GM23248 (cell line): ENCODE results near the gene DOCK9. TPM values are rescaled to one million over a fixed set of nuclear protein-coding genes. Genes with fewer than 3 reads are reported as not detected.
"Not testable (repeated sequence)": the region's sequence is repeated elsewhere in the genome, so short reads cannot be mapped to it uniquely, and the experiment has no call there.

Experiments used
- DNase-seq: peaks from one replicate; pipeline ENCODE4 v3.0.0-alpha.2; 2015
- H2AFZ ChIP-seq: fragments of 200-600 bp; sonication (generic); 2 replicates; pipeline ENCODE4 v1.6.1; 2016; ENCODE audit warnings: antibody characterized with exemption
- H3F3A ChIP-seq: fragments of 200-600 bp; sonication (generic); 2 replicates; pipeline ENCODE4 v1.6.1; 2016; ENCODE audit warnings: mild to moderate bottlenecking, antibody characterized with exemption, mixed run types; ENCODE audit not compliant: insufficient read depth
- H3K27ac ChIP-seq: fragments of 200-600 bp; sonication (generic); 2 replicates; pipeline ENCODE4 v1.5.1; 2016; ENCODE audit warnings: mild to moderate bottlenecking
- H3K27me3 ChIP-seq: fragments of 200-600 bp; sonication (generic); replicated peaks from 2 replicates; pipeline ENCODE4 v1.6.1; 2016; ENCODE audit warnings: mild to moderate bottlenecking; ENCODE audit not compliant: insufficient read depth
- H3K36me3 ChIP-seq: fragments of 200-600 bp; sonication (generic); 2 replicates; pipeline ENCODE4 v1.6.1; 2016; ENCODE audit warnings: low read depth, mild to moderate bottlenecking
- H3K4me1 ChIP-seq: fragments of 200-600 bp; sonication (generic); 2 replicates; pipeline ENCODE4 v1.6.1; 2016; ENCODE audit warnings: mild to moderate bottlenecking; ENCODE audit not compliant: insufficient read depth
- H3K4me2 ChIP-seq: fragments of 200-600 bp; sonication (generic); one replicate; pipeline ENCODE4 v1.6.1; 2016; ENCODE audit warnings: mild to moderate bottlenecking; ENCODE audit not compliant: unreplicated experiment
- H3K4me3 ChIP-seq: fragments of 200-600 bp; sonication (generic); 2 replicates; pipeline ENCODE4 v1.5.1; 2016; ENCODE audit warnings: mild to moderate bottlenecking
- H3K79me2 ChIP-seq: fragments of 200-600 bp; sonication (generic); 2 replicates; pipeline ENCODE4 v1.6.1; 2016; ENCODE audit warnings: mild to moderate bottlenecking; ENCODE audit not compliant: insufficient read depth
- H3K9ac ChIP-seq: fragments of 200-600 bp; sonication (generic); 2 replicates; pipeline ENCODE4 v1.6.1; 2016; ENCODE audit warnings: mild to moderate bottlenecking
- H3K9me2 ChIP-seq: fragments of 200-600 bp; sonication (generic); 2 replicates; pipeline ENCODE4 v1.6.1; 2016; ENCODE audit warnings: mixed run types, mild to moderate bottlenecking, moderate library complexity; ENCODE audit not compliant: insufficient read depth
- H3K9me3 ChIP-seq: fragments of 200-600 bp; sonication (generic); one replicate; pipeline ENCODE4 v1.6.1; 2017; ENCODE audit warnings: low read depth
- H4K20me1 ChIP-seq: fragments of 200-600 bp; sonication (generic); 2 replicates; pipeline ENCODE4 v1.6.0; 2016; ENCODE audit not compliant: insufficient read depth
- EZH2 ChIP-seq: fragments of 200-600 bp; sonication (generic); IDR thresholded peaks from 2 replicates; pipeline ENCODE4 v1.6.1; 2018; ENCODE audit warnings: antibody characterized with exemption, mild to moderate bottlenecking; ENCODE audit not compliant: insufficient read depth, poor library complexity, severe bottlenecking
- EZH2phosphoT487 ChIP-seq: fragments of 200-600 bp; sonication (generic); IDR thresholded peaks from 2 replicates; pipeline ENCODE4 v1.6.1; 2018; ENCODE audit warnings: antibody characterized with exemption, moderate library complexity, mild to moderate bottlenecking, low read depth; ENCODE audit not compliant: insufficient read depth
- WGBS, 2 experiments: methylation state at CpG; one replicate each; pipeline ENCODE4 v1.1.6; 2015 to 2017; ENCODE audit warnings: low lambda C conversion rate in 2 of 2, low coverage in 1 of 2; ENCODE audit errors: missing lambda C conversion rate in 2 of 2; 5-methylcytosine and 5-hydroxymethylcytosine counted together
- in situ Hi-C: fragments of 300-500 bp; cut with MboI; formaldehyde crosslinking; loops from 2 replicates; pipeline ENCODE4 v1.15.0; 2020
- polyA plus RNA-seq: library from polyadenylated mRNA; unstranded; fragments of >200 nt; fragmentation: Nextera tagmentation; extraction: Ambion mirVana; gene quantifications from 2 replicates; pipeline ENCODE4 v1.2.1, GENCODE V29; 2016
- total RNA-seq: library from RNA; depleted of rRNA; stranded (reverse); fragments of >200 nt; shearing (Covaris generic); gene quantifications from 2 replicates; pipeline ENCODE4 v1.2.3, GENCODE V29; 2014

Gene DOCK9
- total and polyA plus RNA-seq, 2 experiments from 2014 or later, result 3.2 to 21.2 TPM

- no peak for DNase-seq
- H4K20me1 ChIP-seq, result no peaks in the 10 kb centered on the region
- H3K79me2 ChIP-seq, result no peaks in the 10 kb centered on the region
- no peaks in the 10 kb centered on the region for H3K36me3 ChIP-seq
- no peaks in the 10 kb centered on the region for H3K4me1 ChIP-seq
- no peaks in the 10 kb centered on the region for H3K9me2 ChIP-seq
- H2AFZ ChIP-seq, result no peak overlapping the region
- no peak for TF ChIP-seq EZH2
- no peak for TF ChIP-seq EZH2phosphoT487
- 74 to 86% methylated on average over 2 of the region's 2 CpGs for WGBS, 2 experiments
- in situ Hi-C loops, result no loop called here
- H3F3A ChIP-seq, result no peaks in the 10 kb centered on the region
- H3K9me3 ChIP-seq, result no peaks in the 10 kb centered on the region
- H3K4me2 ChIP-seq, result no peak overlapping the region
- H3K27ac ChIP-seq, result no peak overlapping the region
- H3K9ac ChIP-seq, result no peak overlapping the region
- no peak overlapping the region for H3K4me3 ChIP-seq
- no peaks in the 10 kb centered on the region for H3K27me3 ChIP-seq
These were observed 77.4 kb downstream of the DOCK9 start for GRCh38 chr13:98900442-98900841.

- Histone ChIP-seq H3K9me3 (no peaks in the 10 kb centered on the region), H3K27me3 (no peaks in the 10 kb centered on the region), H3K4me3 (no peak overlapping the region), H3K27ac (no peak overlapping the region), H3F3A (no peaks in the 10 kb centered on the region), H3K36me3 (no peaks in the 10 kb centered on the region), H4K20me1 (no peaks in the 10 kb centered on the region), H3K4me1 (no peaks in the 10 kb centered on the region), H3K4me2 (no peak overlapping the region), H3K9ac (no peak overlapping the region), H3K9me2 (no peaks in the 10 kb centered on the region), H2AFZ (no peak overlapping the region), H3K79me2 (no peaks in the 10 kb centered on the region)
- no peak for DNase-seq
- in situ Hi-C loops, result no loop called here
- WGBS, 2 experiments, result 96% methylated on average over 1 of the region's 1 CpG
- TF ChIP-seq EZH2phosphoT487 (no peak), EZH2 (no peak)
These were observed 80.2 kb downstream of the DOCK9 start for GRCh38 chr13:98897706-98898105.

- in situ Hi-C loops, result no loop called here
- TF ChIP-seq EZH2phosphoT487 (no peak), EZH2 (no peak)
These were observed 81.1 kb downstream of the DOCK9 start for GRCh38 chr13:98896868-98897144.

GRCh38 chr13:98896083-98896867 is 81.6 kb downstream of the DOCK9 start:
- no peaks in the 10 kb centered on the region for H3K27me3 ChIP-seq
- no peak overlapping the region for H3K9ac ChIP-seq
- no peaks in the 10 kb centered on the region for H3K79me2 ChIP-seq
- no peaks in the 10 kb centered on the region for H3K36me3 ChIP-seq
- H3K9me2 ChIP-seq, result no peaks in the 10 kb centered on the region
- no peaks in the 10 kb centered on the region for H4K20me1 ChIP-seq
- WGBS, 2 experiments, result 89 to 91% methylated on average over 9 of the region's 9 CpGs
- H2AFZ ChIP-seq, result no peak overlapping the region
- in situ Hi-C loops, result no loop called here
- H3K9me3 ChIP-seq, result no peaks in the 10 kb centered on the region
- no peak for DNase-seq
- H3K27ac ChIP-seq, result no peak overlapping the region
- no peak overlapping the region for H3K4me2 ChIP-seq
- TF ChIP-seq EZH2 (no peak), EZH2phosphoT487 (no peak)
- H3K4me3 ChIP-seq, result no peak overlapping the region
- H3K4me1 ChIP-seq, result no peaks in the 10 kb centered on the region
- H3F3A ChIP-seq, result no peaks in the 10 kb centered on the region

More at GRCh38 chr13:98896868-98897144, 81.1 kb downstream of the DOCK9 start:
- DNase-seq, result no peak
- Histone ChIP-seq H4K20me1 (no peaks in the 10 kb centered on the region), H3K9me2 (no peaks in the 10 kb centered on the region), H3K9ac (no peak overlapping the region), H3K4me1 (no peaks in the 10 kb centered on the region), H3K79me2 (no peaks in the 10 kb centered on the region), H3F3A (no peaks in the 10 kb centered on the region), H3K27ac (no peak overlapping the region), H3K4me2 (no peak overlapping the region), H2AFZ (no peak overlapping the region), H3K36me3 (no peaks in the 10 kb centered on the region), H3K9me3 (no peaks in the 10 kb centered on the region), H3K27me3 (no peaks in the 10 kb centered on the region), H3K4me3 (no peak overlapping the region)
- WGBS, 2 experiments, result 87 to 100% methylated on average over 2 of the region's 2 CpGs

GRCh38 chr13:98894814-98895213 is 83.0 kb downstream of the DOCK9 start:
- H3K4me1 ChIP-seq, in situ Hi-C loops: not testable (repeated sequence)

More at GRCh38 chr13:98894814-98895213, 83.0 kb downstream of the DOCK9 start:
- 85 to 93% methylated on average over 8 of the region's 8 CpGs for WGBS, 2 experiments
- H3F3A ChIP-seq, H3K9me3 ChIP-seq, H3K79me2 ChIP-seq, H3K36me3 ChIP-seq, H3K9me2 ChIP-seq, DNase-seq, H4K20me1 ChIP-seq, H2AFZ ChIP-seq, H3K9ac ChIP-seq, H3K4me3 ChIP-seq, H3K27me3 ChIP-seq, H3K4me2 ChIP-seq, H3K27ac ChIP-seq: not testable (repeated sequence)
